ENCODE measurements around the gene NEMF. TPM values are rescaled to one million over a fixed set of nuclear protein-coding genes. Genes with fewer than 3 reads are reported as not detected.
"Not testable (repeated sequence)": the region's sequence is repeated elsewhere in the genome, so short reads cannot be mapped to it uniquely, and the experiment has no call there.

NEMF gene
- total RNA-seq, 1 donor from 2014 or later: 61.5 TPM

GRCh38 chr14:49774106-49774505 is 78.5 kb downstream of the NEMF start:
- Histone ChIP-seq H3K4me3 (ENCODE audit: insufficient read depth, low read depth, low read length) (no peak overlapping the region), H3K9ac (ENCODE audit: low read length) (no peak overlapping the region), H4K20me1 (ENCODE audit: insufficient read depth, low read length) (peaks cover 17% of the 10 kb centered on the region), H3K4me1 (ENCODE audit: insufficient read depth, low read length) (peaks cover 17% of the 10 kb centered on the region), H3K79me2 (ENCODE audit: insufficient read depth, low read length) (peaks cover 27% of the 10 kb centered on the region), H3K36me3 (ENCODE audit: insufficient read depth, low read length) (peaks cover 28% of the 10 kb centered on the region), H3K9me3 (ENCODE audit: insufficient read depth, low read depth, low read length) (no peaks in the 10 kb centered on the region), H2AFZ (ENCODE audit: low read depth, low read length) (no peak overlapping the region), H3K4me2 (ENCODE audit: low read length) (no peak overlapping the region), H3K27ac (ENCODE audit: low read depth, low read length) (no peak overlapping the region), H3K27me3 (ENCODE audit: insufficient read depth, low read length) (no peaks in the 10 kb centered on the region)
- H3K9me3 Mint-ChIP-seq (ENCODE audit: unreplicated experiment): no peaks in the 10 kb centered on the region
- FAIRE-seq (no peak), DNase-seq (ENCODE audit: low read depth) (no peak)
- H3K36me3 Mint-ChIP-seq (ENCODE audit: low read depth, unreplicated experiment): peaks cover 5% of the 10 kb centered on the region
- H3K27me3 Mint-ChIP-seq (ENCODE audit: low read depth, unreplicated experiment): no peaks in the 10 kb centered on the region
- no peak overlapping the region for H3K27ac Mint-ChIP-seq (ENCODE audit: unreplicated experiment)
- peaks cover 20% of the 10 kb centered on the region for H3K4me1 Mint-ChIP-seq (ENCODE audit: low read depth, unreplicated experiment)
- TF ChIP-seq, protein P1, sequence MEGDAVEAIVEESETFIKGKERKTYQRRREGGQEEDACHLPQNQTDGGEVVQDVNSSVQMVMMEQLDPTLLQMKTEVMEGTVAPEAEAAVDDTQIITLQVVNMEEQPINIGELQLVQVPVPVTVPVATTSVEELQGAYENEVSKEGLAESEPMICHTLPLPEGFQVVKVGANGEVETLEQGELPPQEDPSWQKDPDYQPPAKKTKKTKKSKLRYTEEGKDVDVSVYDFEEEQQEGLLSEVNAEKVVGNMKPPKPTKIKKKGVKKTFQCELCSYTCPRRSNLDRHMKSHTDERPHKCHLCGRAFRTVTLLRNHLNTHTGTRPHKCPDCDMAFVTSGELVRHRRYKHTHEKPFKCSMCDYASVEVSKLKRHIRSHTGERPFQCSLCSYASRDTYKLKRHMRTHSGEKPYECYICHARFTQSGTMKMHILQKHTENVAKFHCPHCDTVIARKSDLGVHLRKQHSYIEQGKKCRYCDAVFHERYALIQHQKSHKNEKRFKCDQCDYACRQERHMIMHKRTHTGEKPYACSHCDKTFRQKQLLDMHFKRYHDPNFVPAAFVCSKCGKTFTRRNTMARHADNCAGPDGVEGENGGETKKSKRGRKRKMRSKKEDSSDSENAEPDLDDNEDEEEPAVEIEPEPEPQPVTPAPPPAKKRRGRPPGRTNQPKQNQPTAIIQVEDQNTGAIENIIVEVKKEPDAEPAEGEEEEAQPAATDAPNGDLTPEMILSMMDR (IDR thresholded peaks at IDR 0.05; ENCODE audit: insufficient read depth, low read depth, low read length): no peak
- no peak for TF ChIP-seq EZH2 (IDR thresholded peaks at IDR 0.05; ENCODE audit: insufficient read depth, low read length)
- no peak overlapping the region for H3K4me3 Mint-ChIP-seq (ENCODE audit: unreplicated experiment)

DNA sequence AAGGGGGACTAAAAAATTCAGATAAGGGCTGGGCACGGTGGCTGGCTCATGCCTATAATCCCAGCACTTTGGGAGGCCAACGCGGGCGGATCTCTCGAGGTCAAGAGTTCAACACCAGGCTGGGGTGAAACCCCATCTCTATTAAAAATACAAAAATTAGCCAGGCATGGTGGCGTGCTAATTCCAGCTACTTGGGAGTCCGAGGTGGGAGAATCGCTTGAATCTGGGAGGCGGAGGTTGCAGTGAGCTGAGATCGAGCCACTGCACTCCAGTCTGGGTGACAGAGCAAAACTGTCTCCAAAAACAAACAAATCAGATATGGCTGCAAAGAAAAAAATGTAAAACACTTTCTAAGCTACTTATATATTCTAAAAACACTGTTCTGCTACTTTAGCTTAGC is 80.9 kb downstream of the NEMF start:
- Histone ChIP-seq H4K20me1 (ENCODE audit: insufficient read depth, low read length) (peaks cover 22% of the 10 kb centered on the region), H3K79me2 (ENCODE audit: insufficient read depth, low read length) (peaks cover 37% of the 10 kb centered on the region), H3K4me1 (ENCODE audit: insufficient read depth, low read length) (peaks cover 28% of the 10 kb centered on the region), H3K36me3 (ENCODE audit: insufficient read depth, low read length) (peaks cover 17% of the 10 kb centered on the region)
- not testable (repeated sequence) for FAIRE-seq; H3K27me3 ChIP-seq (ENCODE audit: insufficient read depth, low read length); H2AFZ ChIP-seq (ENCODE audit: low read depth, low read length); H3K9me3 Mint-ChIP-seq (ENCODE audit: unreplicated experiment); H3K4me3 ChIP-seq (ENCODE audit: insufficient read depth, low read depth, low read length); H3K9ac ChIP-seq (ENCODE audit: low read length); H3K9me3 ChIP-seq (ENCODE audit: insufficient read depth, low read depth, low read length); DNase-seq (ENCODE audit: low read depth); H3K27ac Mint-ChIP-seq (ENCODE audit: unreplicated experiment); H3K27ac ChIP-seq (ENCODE audit: low read depth, low read length); H3K4me2 ChIP-seq (ENCODE audit: low read length); H3K36me3 Mint-ChIP-seq (ENCODE audit: low read depth, unreplicated experiment); H3K27me3 Mint-ChIP-seq (ENCODE audit: low read depth, unreplicated experiment); H3K4me3 Mint-ChIP-seq (ENCODE audit: unreplicated experiment)
- H3K4me1 Mint-ChIP-seq (ENCODE audit: low read depth, unreplicated experiment): peaks cover 17% of the 10 kb centered on the region

- no peak overlapping the region for H2AFZ ChIP-seq (ENCODE audit: low read depth, low read length)
- H3K27ac Mint-ChIP-seq (ENCODE audit: unreplicated experiment): peak overlapping the region; percentile 99
- H3K4me3 ChIP-seq (ENCODE audit: insufficient read depth, low read depth, low read length): peak overlapping the region; percentile 4
- FAIRE-seq (no peak), DNase-seq (ENCODE audit: low read depth) (peak; percentile 49)
- H3K4me2 ChIP-seq (ENCODE audit: low read length): peak overlapping the region; percentile 96
- H3K27ac ChIP-seq (ENCODE audit: low read depth, low read length): no peak overlapping the region
- peaks cover 10% of the 10 kb centered on the region for H3K36me3 ChIP-seq (ENCODE audit: insufficient read depth, low read length)
- peaks cover 14% of the 10 kb centered on the region for H3K4me1 Mint-ChIP-seq (ENCODE audit: low read depth, unreplicated experiment)
- H3K9ac ChIP-seq (ENCODE audit: low read length): peak overlapping the region; percentile 100
- H4K20me1 ChIP-seq (ENCODE audit: insufficient read depth, low read length): peaks cover 22% of the 10 kb centered on the region
- peaks cover 29% of the 10 kb centered on the region for H3K4me1 ChIP-seq (ENCODE audit: insufficient read depth, low read length)
- H3K79me2 ChIP-seq (ENCODE audit: insufficient read depth, low read length): peaks cover 37% of the 10 kb centered on the region
- H3K27me3 Mint-ChIP-seq (ENCODE audit: low read depth, unreplicated experiment): no peaks in the 10 kb centered on the region
- no peaks in the 10 kb centered on the region for H3K27me3 ChIP-seq (ENCODE audit: insufficient read depth, low read length)
- no peak for TF ChIP-seq EZH2 (IDR thresholded peaks at IDR 0.05; ENCODE audit: insufficient read depth, low read length)
- TF ChIP-seq, protein P1 (IDR thresholded peaks at IDR 0.05; ENCODE audit: insufficient read depth, low read depth, low read length): no peak
- peak overlapping the region; percentile 98 for H3K4me3 Mint-ChIP-seq (ENCODE audit: unreplicated experiment)
- H3K9me3 Mint-ChIP-seq (ENCODE audit: unreplicated experiment): no peaks in the 10 kb centered on the region
- no peaks in the 10 kb centered on the region for H3K36me3 Mint-ChIP-seq (ENCODE audit: low read depth, unreplicated experiment)
- no peaks in the 10 kb centered on the region for H3K9me3 ChIP-seq (ENCODE audit: insufficient read depth, low read depth, low read length)
These were observed 82.3 kb downstream of the NEMF start for GRCh38 chr14:49770212-49770817.
